ENCODE measurements around the gene PDCD1.

GRCh38 chr2:241817126-241817820 is 41.4 kb downstream of the PDCD1 start:
- TF ChIP-seq CTCF (IDR thresholded peaks at IDR 0.05) (no peak), POLR2A (IDR thresholded peaks at IDR 0.05) (no peak), POLR2AphosphoS5 (IDR thresholded peaks at IDR 0.05) (no peak)

Measured in upper lobe of left lung (tissue), 4 donors.